ENCODE data around the gene CA5B.
A peak's percentile ranks its signal among the peaks of the same experiment; 100 is the strongest.
"Not testable (repeated sequence)": the region's sequence is repeated elsewhere in the genome, so short reads cannot be mapped to it uniquely, and the experiment has no call there.

The CA5B gene

GRCh38 chrX:15749642-15750610, 11.9 kb downstream of the CA5B start:
- DNase-seq = no peak

GRCh38 chrX:15750611-15751154, 12.6 kb downstream of the CA5B start:
- no peak for DNase-seq

- no peak for DNase-seq
Observed at GRCh38 chrX:15751155-15751819, 13.2 kb downstream of the CA5B start.

GRCh38 chrX:15755091-15755490, 17.0 kb downstream of the CA5B start:
- no peak for DNase-seq

GRCh38 chrX:15758140-15758539, 20.1 kb downstream of the CA5B start:
- DNase-seq = no peak

- not testable (repeated sequence) for DNase-seq
Observed at GRCh38 chrX:15759886-15760285, 21.8 kb downstream of the CA5B start.

GRCh38 chrX:15761564-15762191, 23.6 kb downstream of the CA5B start:
- DNase-seq = no peak

GRCh38 chrX:15769300-15769954, 31.4 kb downstream of the CA5B start:
- no peak for DNase-seq

- no peak for DNase-seq
Observed at GRCh38 chrX:15781961-15782699, 44.1 kb downstream of the CA5B start.

GRCh38 chrX:15785176-15785750, 47.2 kb downstream of the CA5B start:
- no peak for DNase-seq

- no peak for DNase-seq
Observed at GRCh38 chrX:15786915-15787314, 48.8 kb downstream of the CA5B start.

GRCh38 chrX:15789979-15790768, 52.1 kb downstream of the CA5B start, which contains the start of gene ZRSR2:
Gene ZRSR2, plus strand, starts transcription at chrX:15790484. Its CDS starts 12 bp downstream, at chrX:15790496.
- DNase-seq = peak; percentile 66

GRCh38 chrX:15790769-15791290, 52.8 kb downstream of the CA5B start:
- DNase-seq = no peak

GRCh38 chrX:15797707-15798106, 59.6 kb downstream of the CA5B start:
- no peak for DNase-seq

- DNase-seq = no peak
Observed at GRCh38 chrX:15804563-15804962, 66.5 kb downstream of the CA5B start.

GRCh38 chrX:15808254-15808653, 70.2 kb downstream of the CA5B start:
- DNase-seq = no peak

- DNase-seq = no peak
Observed at GRCh38 chrX:15812192-15812938, 74.3 kb downstream of the CA5B start.

- no peak for DNase-seq
Observed at GRCh38 chrX:15813416-15813815, 75.3 kb downstream of the CA5B start.

GRCh38 chrX:15814771-15815365, 76.8 kb downstream of the CA5B start:
- no peak for DNase-seq

Data from NCI-H774 (cell line).